Activated naive CD8-positive, alpha-beta T cell treated with anti-CD3 and anti-CD28 coated beads, Interleukin-2, amount 10 ng/mL, durations not matched to agents 7 days and 5 days (primary cell): Measurements from ENCODE around the gene PRLR. TPM values are rescaled to one million over a fixed set of nuclear protein-coding genes. Genes with fewer than 3 reads are reported as not detected.
"Not testable (repeated sequence)": the region's sequence is repeated elsewhere in the genome, so short reads cannot be mapped to it uniquely, and the experiment has no call there.

Source experiments
- ATAC-seq: fragments of 150-1000 bp; cut with Tn5 transposase; one replicate; pipeline ENCODE4 v1.10.0; 2021; ENCODE audit warnings: low read depth, moderate library complexity
- POLR2A ChIA-PET: fragments of 350-600 bp; sonication (Branson Sonifier 250); formaldehyde crosslinking; loops from one replicate; lab custom pipeline; 2021; ENCODE audit warnings: antibody characterized with exemption; lab: Charles Lee
- DNase-seq: peaks from one replicate; pipeline ENCODE4 v3.0.0; 2021
- H3K27ac Mint-ChIP-seq: one replicate; pipeline ENCODE4 v1.8.0; 2022; ENCODE audit warnings: mild to moderate bottlenecking, mixed read lengths
- H3K27me3 Mint-ChIP-seq: one replicate; pipeline ENCODE4 v1.8.0; 2022; ENCODE audit warnings: mild to moderate bottlenecking, moderate library complexity, mixed read lengths
- H3K36me3 Mint-ChIP-seq: one replicate; pipeline ENCODE4 v1.8.0; 2021; ENCODE audit warnings: mild to moderate bottlenecking, mixed read lengths
- H3K4me1 Mint-ChIP-seq: one replicate; pipeline ENCODE4 v1.8.0; 2021; ENCODE audit warnings: mixed read lengths
- H3K4me3 Mint-ChIP-seq: one replicate; pipeline ENCODE4 v1.8.0; 2022; ENCODE audit warnings: mild to moderate bottlenecking, moderate library complexity, mixed read lengths
- H3K9me3 Mint-ChIP-seq: one replicate; pipeline ENCODE4 v1.8.0; 2021; ENCODE audit warnings: mixed read lengths
- total RNA-seq, 2 experiments: library from RNA; stranded (reverse); gene quantifications; one replicate each; pipeline ENCODE4 v1.2.3, GENCODE V29; 2021

PRLR gene
- total RNA-seq, 2 experiments from 2014 or later: not detected

DNA sequence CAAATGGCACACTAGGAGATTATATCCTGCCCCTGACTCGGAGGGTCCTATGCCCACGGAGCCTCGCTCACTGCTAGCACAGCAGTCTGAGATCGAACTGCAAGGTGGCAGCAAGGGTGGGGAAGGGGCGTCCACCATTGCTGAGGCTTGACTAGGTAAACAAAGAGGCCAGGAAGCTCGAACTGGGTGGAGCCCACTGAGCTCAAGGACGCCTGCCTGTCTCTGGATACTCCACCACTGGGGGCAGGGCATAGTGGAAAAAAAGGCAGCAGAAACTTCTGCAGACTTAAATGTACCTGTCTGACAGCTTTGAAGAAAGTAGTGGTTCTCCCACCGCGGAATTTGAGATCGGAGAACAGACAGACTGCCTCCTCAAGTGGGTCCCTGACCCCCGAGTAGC is 125.7 kb downstream of the PRLR start:
- H3K4me1 Mint-ChIP-seq, H3K9me3 Mint-ChIP-seq, H3K36me3 Mint-ChIP-seq, H3K4me3 Mint-ChIP-seq, DNase-seq, POLR2A ChIA-PET, ATAC-seq, H3K27ac Mint-ChIP-seq: not testable (repeated sequence)
- peaks cover 17% of the 10 kb centered on the region for H3K27me3 Mint-ChIP-seq

DNA sequence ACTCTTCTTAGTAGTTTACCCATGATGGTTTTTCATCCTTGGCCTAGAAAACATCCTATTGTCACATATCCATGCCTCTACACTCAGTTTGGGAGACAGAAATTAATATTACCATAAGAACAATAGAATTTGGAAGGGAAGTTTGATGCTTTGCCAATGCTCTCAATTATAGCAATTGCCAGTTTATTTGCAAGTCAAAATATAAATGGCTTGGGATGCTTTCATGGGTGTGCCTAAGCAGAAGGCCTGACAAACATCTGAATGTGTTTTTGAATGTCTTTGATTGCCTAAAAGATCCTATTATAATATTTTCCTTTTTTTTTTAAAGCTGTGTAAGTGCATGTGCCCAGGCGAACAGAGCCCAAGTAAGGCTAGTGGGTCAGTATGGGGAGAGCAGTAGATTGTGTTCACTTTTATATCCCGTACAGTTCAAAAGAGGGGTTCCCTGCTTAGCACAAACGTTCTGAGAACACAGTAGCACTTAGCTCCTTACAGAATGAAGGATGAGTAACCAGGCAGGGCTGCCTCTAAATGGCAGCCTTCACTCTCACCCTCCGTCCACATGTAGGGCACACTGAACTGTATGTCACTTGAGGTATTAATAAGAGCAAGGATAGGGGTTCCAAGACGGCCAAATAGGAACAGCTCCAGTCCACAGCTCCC is 126.5 kb downstream of the PRLR start:
- no peak for DNase-seq
- ATAC-seq: no peak
- peaks cover 17% of the 10 kb centered on the region for H3K27me3 Mint-ChIP-seq
- H3K9me3 Mint-ChIP-seq: no peaks in the 10 kb centered on the region
- no peaks in the 10 kb centered on the region for H3K36me3 Mint-ChIP-seq
- no peaks in the 10 kb centered on the region for H3K4me1 Mint-ChIP-seq
- no peak overlapping the region for H3K4me3 Mint-ChIP-seq
- H3K27ac Mint-ChIP-seq: no peak overlapping the region
- POLR2A ChIA-PET: no interaction called here

DNA sequence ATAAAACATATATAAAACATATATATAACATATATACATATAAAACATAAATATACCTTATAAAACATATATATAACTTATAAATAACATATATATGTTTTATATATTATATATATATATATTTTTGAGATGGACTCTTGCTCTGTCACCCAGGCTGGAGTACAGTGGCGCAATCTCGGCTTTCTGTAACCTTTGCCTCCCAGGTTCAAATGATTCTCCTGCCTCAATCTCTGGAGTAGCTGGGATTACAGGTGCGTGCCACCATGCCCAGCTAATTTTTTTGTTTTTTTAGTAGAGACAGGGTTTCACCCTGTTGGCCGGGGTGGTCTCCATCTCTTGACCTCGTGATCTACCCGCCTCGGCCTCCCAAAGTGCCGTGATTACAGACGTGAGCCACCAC is 128.6 kb downstream of the PRLR start:
- H3K36me3 Mint-ChIP-seq, ATAC-seq, DNase-seq, H3K27me3 Mint-ChIP-seq, H3K4me1 Mint-ChIP-seq, POLR2A ChIA-PET, H3K27ac Mint-ChIP-seq, H3K9me3 Mint-ChIP-seq, H3K4me3 Mint-ChIP-seq: not testable (repeated sequence)

DNA sequence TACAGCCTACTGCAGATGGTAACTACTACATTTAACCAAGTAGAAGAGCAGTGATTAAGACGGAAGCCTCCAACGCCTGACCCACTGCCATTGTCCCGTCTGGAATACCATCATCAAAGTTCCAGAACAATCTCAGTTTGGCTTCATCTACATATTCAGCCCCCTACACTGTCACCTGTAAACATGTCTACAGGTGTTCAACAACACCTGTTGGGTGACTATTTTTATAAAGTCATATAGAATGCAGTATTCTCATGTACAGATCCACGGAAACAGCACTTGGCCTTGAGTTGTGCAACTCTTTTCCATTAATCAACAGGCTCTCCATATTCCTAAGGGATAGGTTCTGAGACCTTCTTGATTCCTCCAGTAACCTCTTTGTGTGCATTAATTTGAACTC is 129.3 kb downstream of the PRLR start:
- no peak for ATAC-seq
- Mint-ChIP-seq H3K4me3 (no peak overlapping the region), H3K36me3 (no peaks in the 10 kb centered on the region), H3K27ac (no peak overlapping the region), H3K4me1 (no peaks in the 10 kb centered on the region), H3K27me3 (peaks cover 5% of the 10 kb centered on the region), H3K9me3 (no peaks in the 10 kb centered on the region)
- POLR2A ChIA-PET: no interaction called here
- DNase-seq: no peak

DNA sequence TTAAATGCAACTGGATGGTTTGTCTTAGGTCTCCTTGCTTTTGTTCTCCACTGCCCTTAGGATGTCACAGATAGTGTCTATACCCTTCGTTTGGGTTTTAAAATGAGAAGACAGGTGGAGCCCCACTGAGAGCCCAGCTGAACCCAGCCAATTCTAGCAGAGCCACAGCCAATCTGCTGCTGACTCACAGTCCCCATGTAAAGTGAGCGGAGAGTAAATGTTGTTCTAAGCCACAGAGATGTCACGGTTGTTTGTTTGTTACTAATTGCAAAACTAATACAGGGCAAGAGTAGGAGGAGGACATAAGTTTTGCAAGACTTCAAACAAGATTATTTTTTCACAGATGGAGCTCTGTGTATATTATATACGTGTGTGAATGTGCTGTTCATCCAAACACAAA is 132.1 kb downstream of the PRLR start:
- H3K27me3 Mint-ChIP-seq: no peaks in the 10 kb centered on the region
- no peaks in the 10 kb centered on the region for H3K9me3 Mint-ChIP-seq
- ATAC-seq (no peak), DNase-seq (no peak)
- H3K36me3 Mint-ChIP-seq: no peaks in the 10 kb centered on the region
- no peaks in the 10 kb centered on the region for H3K4me1 Mint-ChIP-seq
- no peak overlapping the region for H3K4me3 Mint-ChIP-seq
- POLR2A ChIA-PET: no interaction called here
- no peak overlapping the region for H3K27ac Mint-ChIP-seq

DNA sequence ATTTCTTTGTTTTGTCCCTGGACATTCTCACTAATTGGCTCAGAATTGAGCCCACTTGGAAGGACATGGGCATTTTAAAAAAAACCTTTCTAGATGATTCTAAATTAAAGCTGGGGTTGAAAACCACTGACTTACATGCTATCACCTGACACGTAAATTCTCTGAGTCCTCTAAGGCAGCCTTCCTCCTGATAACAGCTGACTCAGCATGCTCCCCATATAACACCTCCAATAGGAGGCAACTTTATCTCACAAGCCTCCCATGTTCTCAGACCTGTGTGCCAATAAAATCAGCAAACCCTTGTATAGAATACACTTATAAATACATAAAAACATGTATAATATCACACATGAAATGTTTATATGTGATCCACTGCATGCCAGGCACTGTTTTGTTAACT is 133.4 kb downstream of the PRLR start:
- Mint-ChIP-seq H3K27ac (no peak overlapping the region), H3K9me3 (no peaks in the 10 kb centered on the region), H3K4me1 (peaks cover 1% of the 10 kb centered on the region), H3K36me3 (no peaks in the 10 kb centered on the region), H3K4me3 (no peak overlapping the region), H3K27me3 (no peaks in the 10 kb centered on the region)
- DNase-seq (no peak), ATAC-seq (no peak)
- POLR2A ChIA-PET: no interaction called here

DNA sequence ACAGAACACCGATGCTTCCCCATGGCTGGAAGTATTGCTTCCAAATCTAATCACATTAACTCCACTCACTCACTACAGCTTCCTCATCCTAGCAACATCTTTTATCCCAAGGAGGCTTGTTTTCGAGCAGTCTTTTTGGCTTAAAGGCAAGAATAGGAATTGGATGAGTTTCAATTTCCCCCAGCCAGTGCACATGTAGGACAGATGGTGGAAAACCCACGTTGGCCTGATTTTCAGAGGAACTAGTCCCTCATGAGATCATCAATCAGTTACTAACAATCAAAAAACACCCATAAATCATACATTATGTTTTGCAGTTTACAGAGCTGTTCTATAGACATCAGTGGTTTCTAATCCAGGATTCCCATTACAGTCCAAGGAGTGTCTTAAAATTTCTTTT is 134.1 kb downstream of the PRLR start:
- Mint-ChIP-seq H3K27me3 (no peaks in the 10 kb centered on the region), H3K4me3 (no peak overlapping the region), H3K36me3 (no peaks in the 10 kb centered on the region), H3K4me1 (peaks cover 1% of the 10 kb centered on the region), H3K9me3 (no peaks in the 10 kb centered on the region), H3K27ac (no peak overlapping the region)
- ATAC-seq (no peak), DNase-seq (no peak)
- POLR2A ChIA-PET: no interaction called here

DNA sequence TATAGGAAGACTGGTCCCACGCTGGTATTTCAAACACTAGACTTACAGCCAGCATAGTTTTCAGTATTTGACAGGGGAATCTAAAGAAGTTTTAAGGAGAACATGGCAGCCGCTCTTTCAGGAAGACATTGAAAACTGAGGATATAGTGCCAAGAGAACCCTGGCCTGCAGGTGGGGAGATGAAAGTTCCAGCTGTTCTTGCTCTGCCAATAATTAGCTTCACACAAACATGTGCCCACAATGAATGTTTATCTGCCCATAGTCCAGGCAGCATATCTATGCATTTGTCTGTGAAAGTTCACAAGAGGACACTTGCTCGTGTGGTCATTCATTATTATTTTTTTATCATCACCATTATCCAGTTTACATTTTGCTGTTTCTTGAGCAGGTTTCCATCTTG is 134.9 kb downstream of the PRLR start:
- peaks cover 1% of the 10 kb centered on the region for H3K4me1 Mint-ChIP-seq
- ATAC-seq: no peak

DNA sequence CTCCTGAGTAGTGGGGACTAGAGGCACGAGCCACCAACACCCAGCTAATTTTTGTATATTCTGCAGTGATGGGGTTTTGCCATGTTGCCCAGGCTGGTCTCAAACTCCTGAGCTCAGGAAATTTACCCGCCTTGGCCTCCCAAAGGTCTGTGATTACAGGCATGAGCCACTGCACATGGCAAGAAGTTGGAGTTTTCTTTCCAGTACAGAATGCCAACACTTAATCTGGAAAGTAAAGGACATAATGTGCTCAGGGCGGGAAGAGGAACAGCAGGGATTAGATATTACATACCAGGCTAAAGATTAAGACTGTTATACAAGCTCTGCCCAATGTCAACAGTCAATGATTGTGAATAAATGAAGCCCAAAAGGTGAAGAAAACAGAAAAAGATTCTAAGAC is 135.3 kb downstream of the PRLR start:
- Mint-ChIP-seq H3K4me3 (no peak overlapping the region), H3K27me3 (no peaks in the 10 kb centered on the region), H3K9me3 (no peaks in the 10 kb centered on the region), H3K36me3 (no peaks in the 10 kb centered on the region), H3K27ac (no peak overlapping the region), H3K4me1 (peaks cover 1% of the 10 kb centered on the region)
- DNase-seq (no peak), ATAC-seq (no peak)
- POLR2A ChIA-PET: no interaction called here

More for the DNA sequence above, 134.9 kb downstream of the PRLR start:
- H3K4me3 Mint-ChIP-seq: no peak overlapping the region
- no peak for DNase-seq
- POLR2A ChIA-PET: no interaction called here
- no peaks in the 10 kb centered on the region for H3K9me3 Mint-ChIP-seq
- H3K27me3 Mint-ChIP-seq: no peaks in the 10 kb centered on the region
- no peaks in the 10 kb centered on the region for H3K36me3 Mint-ChIP-seq
- H3K27ac Mint-ChIP-seq: no peak overlapping the region

DNA sequence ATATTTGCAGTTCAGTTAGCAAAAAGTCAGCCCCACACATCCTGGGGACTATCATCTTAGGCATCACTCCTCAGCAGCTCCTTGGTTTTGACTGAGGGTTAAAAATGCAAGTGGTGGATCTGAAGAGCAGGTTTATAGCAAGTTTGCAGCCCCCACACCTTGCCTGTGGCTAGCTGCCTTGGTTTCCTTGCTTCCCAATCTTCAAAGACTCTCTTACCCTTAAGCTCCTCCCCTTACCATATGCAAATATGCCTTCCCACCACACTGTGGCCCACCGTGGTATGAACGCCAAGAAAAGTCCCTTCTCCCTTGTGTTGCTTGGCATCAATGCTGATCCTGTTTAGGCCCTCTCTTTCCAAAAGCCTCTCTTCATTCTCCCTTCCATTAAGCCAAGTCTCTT is 137.6 kb downstream of the PRLR start:
- DNase-seq (no peak), ATAC-seq (no peak)
- H3K27ac Mint-ChIP-seq: no peak overlapping the region
- H3K4me1 Mint-ChIP-seq: peaks cover 1% of the 10 kb centered on the region
- POLR2A ChIA-PET: no interaction called here
- no peaks in the 10 kb centered on the region for H3K27me3 Mint-ChIP-seq
- no peaks in the 10 kb centered on the region for H3K36me3 Mint-ChIP-seq
- H3K9me3 Mint-ChIP-seq: no peaks in the 10 kb centered on the region
- H3K4me3 Mint-ChIP-seq: no peak overlapping the region

DNA sequence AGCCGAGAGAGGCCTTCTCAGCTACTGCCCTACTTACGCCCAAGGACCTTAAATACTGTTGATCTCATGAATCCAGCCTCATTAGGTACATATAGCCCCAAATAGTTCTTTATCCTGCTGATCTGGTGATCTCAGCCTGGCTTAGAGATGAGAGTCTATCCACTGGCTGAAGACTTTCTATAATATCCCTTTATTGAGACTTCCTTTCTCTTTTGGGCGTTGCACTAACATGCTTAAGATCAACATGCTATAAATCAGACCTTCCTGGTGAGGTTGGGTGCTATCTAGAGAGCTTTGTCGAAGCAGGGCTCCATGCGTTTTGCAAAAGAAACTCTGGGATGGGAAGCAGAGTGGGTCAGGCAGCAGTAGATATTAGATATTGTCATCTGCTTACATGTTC is 138.6 kb downstream of the PRLR start:
- ATAC-seq (no peak), DNase-seq (no peak)
- no peaks in the 10 kb centered on the region for H3K9me3 Mint-ChIP-seq
- peaks cover 1% of the 10 kb centered on the region for H3K4me1 Mint-ChIP-seq
- H3K27ac Mint-ChIP-seq: no peak overlapping the region
- peaks cover 2% of the 10 kb centered on the region for H3K27me3 Mint-ChIP-seq
- POLR2A ChIA-PET: no interaction called here
- H3K36me3 Mint-ChIP-seq: no peaks in the 10 kb centered on the region
- H3K4me3 Mint-ChIP-seq: no peak overlapping the region

DNA sequence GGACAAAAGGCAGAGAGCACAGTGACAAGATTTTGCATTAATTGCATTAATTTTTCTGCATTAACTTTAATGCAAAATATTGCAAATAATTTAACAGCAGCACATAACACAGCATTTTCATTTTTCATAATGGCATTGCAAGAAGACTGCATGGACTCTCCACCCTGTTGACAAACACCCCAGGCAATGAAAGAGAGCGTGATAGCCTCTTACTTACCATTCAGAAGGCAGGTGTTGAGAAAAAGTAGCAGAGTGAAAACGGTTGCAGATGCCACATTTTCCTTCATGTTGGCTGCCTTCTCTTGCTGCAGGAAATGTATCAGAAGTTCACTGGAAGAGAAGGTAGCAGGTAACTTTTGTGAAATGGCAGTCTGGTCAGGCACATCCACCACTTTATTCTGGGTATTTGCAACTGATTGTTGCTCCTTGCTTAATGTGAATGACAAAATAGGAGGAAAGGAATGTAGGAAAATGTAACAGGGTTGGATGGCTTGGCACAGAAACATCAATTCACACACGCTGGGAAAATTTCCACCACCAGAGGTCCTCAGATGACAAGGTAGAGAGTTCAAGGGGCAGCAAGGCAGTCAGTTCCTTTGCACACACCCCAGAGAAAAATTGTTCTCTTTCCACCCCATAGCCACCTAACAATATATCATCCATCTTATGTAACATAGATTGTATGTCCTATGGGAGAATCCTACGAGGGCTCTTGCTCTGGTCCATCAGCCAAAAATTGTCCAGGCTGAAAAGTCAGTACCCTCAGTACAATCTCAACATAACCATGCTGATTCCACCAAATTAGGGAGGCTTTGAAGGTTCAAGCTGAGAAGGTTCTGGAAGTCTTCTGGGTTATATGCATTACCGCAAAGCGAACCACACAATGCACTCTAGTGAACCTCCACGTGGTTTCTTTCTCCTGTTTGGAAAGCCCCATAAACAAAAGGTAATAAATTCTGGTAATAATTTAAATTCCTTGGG is 140.7 kb downstream of the PRLR start:
- POLR2A ChIA-PET: no interaction called here
- ATAC-seq (no peak), DNase-seq (no peak)
- H3K27me3 Mint-ChIP-seq: peaks cover 7% of the 10 kb centered on the region
- H3K9me3 Mint-ChIP-seq: no peaks in the 10 kb centered on the region
- peaks cover 1% of the 10 kb centered on the region for H3K4me1 Mint-ChIP-seq
- H3K27ac Mint-ChIP-seq: no peak overlapping the region
- H3K4me3 Mint-ChIP-seq: no peak overlapping the region
- no peaks in the 10 kb centered on the region for H3K36me3 Mint-ChIP-seq

DNA sequence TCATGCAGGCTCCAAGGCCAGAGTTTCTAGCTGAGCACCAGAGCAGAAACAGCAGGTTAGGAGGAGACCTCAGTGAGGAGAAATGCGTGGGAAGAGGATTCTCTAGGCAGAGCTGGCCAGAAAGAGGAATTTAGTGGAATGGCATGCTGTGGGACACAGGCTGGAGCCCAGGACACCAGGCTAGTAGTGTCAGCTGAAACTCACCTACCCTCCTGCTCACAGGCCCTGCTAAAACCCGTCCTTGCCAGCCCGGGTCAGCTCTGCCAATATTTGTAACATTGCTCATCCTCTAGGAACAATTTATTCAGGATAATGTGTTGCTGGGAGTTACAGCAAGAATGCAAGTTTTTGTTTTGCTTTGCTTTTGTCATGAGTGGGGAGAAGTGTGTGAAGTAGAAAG is 142.3 kb downstream of the PRLR start:
- POLR2A ChIA-PET: no interaction called here
- no peaks in the 10 kb centered on the region for H3K36me3 Mint-ChIP-seq
- ATAC-seq (no peak), DNase-seq (no peak)
- H3K9me3 Mint-ChIP-seq: no peaks in the 10 kb centered on the region
- H3K27me3 Mint-ChIP-seq: peaks cover 12% of the 10 kb centered on the region
- H3K27ac Mint-ChIP-seq: no peak overlapping the region
- peaks cover 1% of the 10 kb centered on the region for H3K4me1 Mint-ChIP-seq
- H3K4me3 Mint-ChIP-seq: no peak overlapping the region

DNA sequence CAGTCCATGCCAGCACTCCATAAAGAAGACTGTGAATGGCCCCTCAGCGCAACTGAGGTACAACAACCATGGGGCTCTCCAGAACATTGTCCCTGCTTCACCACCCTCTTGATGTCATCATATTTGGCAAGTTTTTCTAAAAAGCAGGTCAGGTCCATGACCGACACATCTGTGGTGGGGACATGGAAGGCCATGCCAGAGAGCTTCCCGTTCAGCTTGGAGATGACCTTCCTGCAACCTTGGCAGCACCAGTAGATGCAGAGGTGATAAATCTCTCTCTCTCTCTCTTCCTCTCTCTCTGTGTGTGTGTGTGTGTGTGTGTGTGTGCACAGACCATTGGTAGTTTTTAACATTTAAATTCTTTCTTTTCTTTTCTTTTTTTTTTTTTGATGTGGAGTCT is 147.1 kb downstream of the PRLR start:
- H3K27me3 Mint-ChIP-seq: peaks cover 12% of the 10 kb centered on the region
- ATAC-seq: no peak
- no peak for DNase-seq
- no peak overlapping the region for H3K4me3 Mint-ChIP-seq
- no peaks in the 10 kb centered on the region for H3K36me3 Mint-ChIP-seq
- no peaks in the 10 kb centered on the region for H3K9me3 Mint-ChIP-seq
- no peaks in the 10 kb centered on the region for H3K4me1 Mint-ChIP-seq
- POLR2A ChIA-PET: no interaction called here
- no peak overlapping the region for H3K27ac Mint-ChIP-seq
